Stimulated activated CD8-positive, alpha-beta memory T cell treated with anti-CD3 and anti-CD28 coated beads, Interleukin-7, amount 100 ng/mL, for 48 hours (primary cell): Measurements from ENCODE around the gene IL1RAPL1.
"Not testable (repeated sequence)": the region's sequence is repeated elsewhere in the genome, so short reads cannot be mapped to it uniquely, and the experiment has no call there.

Experiments used
- DNase-seq, 2 donors: peaks; one replicate each; pipeline ENCODE4 v3.0.0-alpha.2; 2020; ENCODE audit warnings: low read depth in 1 of 2; ENCODE audit errors: extremely low read depth in 1 of 2

IL1RAPL1 gene

DNA sequence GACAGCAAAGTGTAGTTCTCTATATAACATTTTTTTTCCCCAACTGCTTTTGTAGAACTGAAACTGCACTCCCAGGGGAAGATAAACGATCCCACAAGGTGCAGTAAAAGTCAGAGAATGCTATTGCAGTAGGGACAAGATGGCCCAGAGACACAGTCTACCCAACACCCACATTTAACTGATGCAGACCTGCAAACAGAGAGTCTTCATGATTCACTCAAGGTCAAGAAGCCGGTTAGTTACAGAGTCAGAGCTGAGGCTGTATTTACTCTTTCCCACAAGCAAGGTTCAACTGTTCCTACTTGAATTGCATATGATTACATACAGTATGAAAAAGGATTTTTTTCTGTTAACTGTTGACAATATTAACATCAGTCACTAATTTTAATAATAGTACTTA is 654.6 kb downstream of the IL1RAPL1 start:
- DNase-seq: no peak

DNA sequence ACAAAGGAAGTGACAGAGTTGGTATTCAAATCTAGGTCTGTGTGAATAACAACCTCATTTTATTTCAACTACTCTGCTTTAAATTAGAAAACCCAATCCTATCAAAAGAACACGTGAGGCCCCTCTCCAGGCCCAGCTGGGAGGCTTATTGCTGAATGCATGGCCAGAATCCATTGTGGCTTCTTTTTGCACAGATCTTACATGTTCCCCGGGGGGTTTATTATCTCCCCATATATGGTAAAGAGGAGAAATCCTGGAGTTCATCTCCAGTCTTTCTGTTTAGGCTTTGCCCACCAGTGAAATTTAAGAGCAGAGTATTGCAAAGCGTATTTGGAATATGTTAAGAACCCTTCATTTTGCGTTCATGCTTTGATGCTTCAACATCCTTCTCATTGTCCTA is 655.6 kb downstream of the IL1RAPL1 start:
- no peak for DNase-seq

DNA sequence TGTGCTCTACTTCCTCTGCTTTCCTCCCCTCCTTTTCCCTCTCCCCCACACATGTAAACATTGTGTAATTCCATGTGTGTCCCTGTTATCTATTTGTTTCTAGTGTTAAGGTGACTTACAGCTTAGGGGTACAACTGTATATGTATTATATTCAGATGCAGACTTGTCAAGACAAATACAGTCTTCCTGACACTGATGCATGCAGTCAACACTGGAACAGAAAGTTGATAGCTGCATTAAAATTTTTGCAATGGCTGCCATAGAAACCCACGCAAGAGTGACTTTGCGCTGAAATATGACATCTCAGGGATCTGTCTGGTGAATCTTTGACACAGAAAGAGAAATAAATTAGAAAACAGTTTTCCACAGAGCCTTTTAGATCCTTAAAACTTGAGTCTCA is 656.7 kb downstream of the IL1RAPL1 start:
- no peak for DNase-seq

DNA sequence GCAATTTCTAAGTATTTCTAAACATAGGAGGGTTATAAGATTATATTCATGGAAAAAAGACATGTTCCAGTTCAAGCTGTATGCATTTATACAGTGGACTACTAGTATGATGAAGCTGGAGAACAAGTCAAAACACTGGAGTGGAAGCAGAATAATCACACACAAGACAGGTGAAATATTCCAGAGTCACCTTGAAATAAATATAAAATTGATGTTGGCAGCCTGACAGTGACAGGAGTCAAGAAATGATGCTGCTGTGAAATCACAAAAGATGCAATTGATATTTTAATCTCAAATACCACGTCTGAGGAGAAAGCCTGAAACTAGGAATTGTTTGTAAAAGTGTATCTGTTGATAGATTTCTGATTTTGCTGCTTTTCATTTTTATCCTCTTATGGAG is 667.3 kb downstream of the IL1RAPL1 start:
- DNase-seq: no peak

- no peak for DNase-seq
Measured at GRCh38 chrX:29257521-29257920, 670.3 kb downstream of the IL1RAPL1 start.

DNA sequence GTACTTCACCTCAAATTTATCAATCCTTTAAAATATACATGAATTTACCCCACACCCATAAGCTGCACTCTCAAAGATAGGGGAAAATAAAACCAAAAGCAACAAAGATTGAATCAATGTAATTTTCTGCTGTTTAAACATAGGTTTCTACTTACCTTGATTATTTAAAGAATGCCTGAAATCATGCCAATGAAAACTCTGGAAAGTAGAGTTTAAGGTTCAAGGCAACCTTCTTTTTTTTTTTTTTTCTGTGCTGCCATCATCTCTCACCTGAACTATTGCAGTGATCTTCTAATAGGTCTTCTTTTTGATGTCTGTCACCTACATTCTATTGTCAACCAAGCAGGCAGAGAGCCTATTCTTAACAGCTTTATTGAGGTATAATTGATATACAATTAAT is 682.1 kb downstream of the IL1RAPL1 start:
- DNase-seq: no peak

DNA sequence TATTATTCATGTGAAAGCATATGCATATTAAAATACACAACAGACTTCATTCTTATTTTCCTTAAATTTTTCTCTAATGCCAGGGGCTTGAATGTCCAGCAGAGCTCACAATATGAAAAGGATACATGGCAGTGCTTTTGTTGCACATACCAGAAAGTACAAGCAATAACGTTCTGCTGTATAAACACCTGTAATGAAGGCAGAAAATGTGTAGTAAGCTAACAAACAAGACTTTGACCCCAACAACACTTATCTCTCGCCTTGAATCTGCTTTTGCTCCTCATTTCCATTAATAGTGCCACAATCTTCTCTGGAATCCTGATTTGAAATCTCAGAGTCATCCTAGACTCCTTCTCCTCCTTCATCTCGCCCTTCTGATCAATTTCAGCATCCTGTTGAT is 687.3 kb downstream of the IL1RAPL1 start:
- DNase-seq: no peak

DNA sequence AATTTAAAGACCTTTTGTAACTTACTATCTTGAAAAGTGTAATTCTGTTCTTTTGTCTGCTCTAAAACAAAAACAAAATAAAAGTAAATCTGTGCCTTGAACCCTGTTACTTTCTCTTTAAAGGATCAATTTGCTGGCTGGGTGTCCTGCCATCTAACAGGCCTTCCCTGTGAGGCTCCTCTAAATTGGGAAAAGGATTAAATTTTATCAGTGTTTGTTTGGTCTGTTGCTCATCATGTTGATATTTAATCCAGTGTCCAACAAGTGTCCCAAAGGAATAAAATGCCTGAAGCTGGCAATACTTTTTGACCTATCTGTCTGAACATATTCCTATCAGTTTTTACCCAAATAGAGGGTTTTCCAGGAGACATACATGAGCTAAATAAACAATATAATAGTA is 688.7 kb downstream of the IL1RAPL1 start:
- DNase-seq: no peak

- no peak for DNase-seq
Measured at GRCh38 chrX:29281078-29281742, 694.0 kb downstream of the IL1RAPL1 start.

- DNase-seq: no peak
Measured at GRCh38 chrX:29285664-29286063, 698.4 kb downstream of the IL1RAPL1 start.

DNA sequence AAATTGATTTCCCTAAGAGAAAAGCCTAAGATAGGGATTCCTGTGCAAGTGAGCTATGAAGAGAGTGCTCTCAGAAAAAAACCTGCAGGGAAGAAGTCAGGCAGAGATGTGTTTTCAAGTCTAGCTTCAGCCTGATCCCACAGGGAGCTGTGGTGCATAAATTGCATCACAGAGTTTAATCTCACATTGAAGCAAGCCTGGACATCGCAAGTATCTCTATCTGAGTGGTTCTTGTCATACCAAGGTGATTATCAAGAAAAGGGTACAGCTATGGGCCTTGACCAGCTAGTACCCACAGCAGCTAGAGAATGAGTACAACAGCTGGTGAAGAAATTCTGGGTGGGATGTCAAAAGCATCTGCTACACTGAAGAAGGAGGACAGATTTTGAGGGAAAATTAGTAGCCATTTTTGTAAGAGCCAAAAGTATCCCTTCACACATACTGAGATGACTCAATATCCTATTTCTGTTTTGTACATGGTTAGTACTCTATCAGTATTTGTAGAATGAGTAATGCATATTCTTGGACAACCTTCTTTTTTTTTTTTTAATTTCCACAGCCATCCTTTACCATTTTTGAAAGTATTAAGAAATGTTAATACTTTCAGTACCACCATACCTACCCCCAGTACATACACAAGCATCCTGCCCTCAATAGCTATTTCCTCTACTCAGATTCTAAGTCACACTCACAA is 708.9 kb downstream of the IL1RAPL1 start:
- DNase-seq: no peak

- no peak for DNase-seq
Measured at GRCh38 chrX:29297171-29297800, 710.0 kb downstream of the IL1RAPL1 start.

- no peak for DNase-seq
Measured at GRCh38 chrX:29299684-29300083, 712.4 kb downstream of the IL1RAPL1 start.

DNA sequence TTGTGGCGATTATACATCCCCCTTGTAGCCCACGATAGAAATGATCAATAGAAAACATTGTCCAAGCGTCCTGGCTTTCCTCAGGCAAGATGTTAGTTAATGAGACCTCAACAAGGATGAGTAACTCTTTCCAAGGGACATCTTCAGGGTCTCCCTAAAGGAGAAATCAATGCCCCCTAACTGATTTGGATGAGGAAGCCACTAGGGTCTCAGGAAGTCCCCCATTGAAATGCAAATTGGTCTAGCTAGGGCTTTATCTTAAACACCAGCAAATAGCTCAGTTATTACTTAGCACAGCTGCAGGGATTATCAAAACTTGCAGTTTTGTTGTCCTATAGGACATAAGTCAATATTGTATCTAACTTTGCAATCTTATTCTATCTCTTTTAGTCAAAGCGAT is 721.5 kb downstream of the IL1RAPL1 start:
- DNase-seq: no peak

- DNase-seq: no peak
Measured at GRCh38 chrX:29315931-29316330, 728.7 kb downstream of the IL1RAPL1 start.

- no peak for DNase-seq
Measured at GRCh38 chrX:29318012-29318411, 730.8 kb downstream of the IL1RAPL1 start.

- not testable (repeated sequence) for DNase-seq
Measured at GRCh38 chrX:29332429-29332828, 745.2 kb downstream of the IL1RAPL1 start.

- not testable (repeated sequence) for DNase-seq
Measured at GRCh38 chrX:29333091-29333490, 745.8 kb downstream of the IL1RAPL1 start.

DNA sequence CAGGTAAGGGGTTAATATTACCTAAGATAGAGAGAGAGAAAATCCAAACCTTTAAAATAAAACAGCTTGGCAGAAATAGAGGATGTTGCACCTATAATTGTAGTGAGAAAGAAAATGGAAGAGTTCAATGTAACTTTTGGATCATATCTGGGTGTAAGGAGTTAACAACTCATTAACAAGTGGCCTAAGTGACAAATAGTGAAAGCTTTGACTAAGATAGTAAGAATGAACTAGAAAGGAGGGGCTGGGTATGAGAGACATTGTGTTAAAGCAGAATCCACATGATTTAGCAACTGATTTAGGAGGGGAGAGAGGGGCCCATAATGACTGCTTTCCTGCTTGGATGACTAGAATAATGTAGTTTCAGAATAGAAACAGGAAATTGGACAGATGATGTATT is 761.0 kb downstream of the IL1RAPL1 start:
- DNase-seq: no peak

DNA sequence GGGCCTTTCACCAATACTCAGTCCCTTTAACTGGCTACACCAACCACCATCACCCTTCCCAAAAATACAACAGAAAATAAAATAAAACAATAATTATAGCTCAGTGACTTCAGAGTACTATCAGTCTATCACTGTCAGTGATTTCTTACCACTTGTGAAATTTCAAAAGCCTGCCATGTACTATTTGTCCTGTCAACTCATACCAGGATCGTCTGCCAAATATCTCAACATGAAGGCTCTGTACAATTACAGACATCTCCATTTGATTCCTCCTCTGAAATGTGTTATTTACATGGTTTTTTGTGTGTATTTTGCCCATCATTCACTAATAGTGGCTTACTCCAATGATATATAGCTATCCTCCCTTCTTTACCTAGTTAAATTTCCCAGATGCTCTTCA is 772.0 kb downstream of the IL1RAPL1 start:
- DNase-seq: no peak

GRCh38 chrX:29374765-29375164 is 787.5 kb downstream of the IL1RAPL1 start:
- DNase-seq: not testable (repeated sequence)

GRCh38 chrX:29376584-29376983 is 789.3 kb downstream of the IL1RAPL1 start:
- no peak for DNase-seq
